GM18873 (cell line): ENCODE results near the gene ZNF674.
"Not testable (repeated sequence)": the region's sequence is repeated elsewhere in the genome, so short reads cannot be mapped to it uniquely, and the experiment has no call there.

ENCODE experiments used
- ATAC-seq: cut with Tn5 transposase; IDR thresholded peaks from one replicate; pipeline ENCODE4 v1.9.1; 2021; ENCODE audit warnings: mild to moderate bottlenecking, moderate library complexity, moderate number of reproducible peaks; ENCODE audit not compliant: unreplicated experiment, low FRiP score

The ZNF674 gene

GRCh38 chrX:46571423-46572339, 26.5 kb upstream of the ZNF674 start:
- ATAC-seq: no peak

GRCh38 chrX:46569621-46570020, 24.4 kb upstream of the ZNF674 start:
- no peak for ATAC-seq

GRCh38 chrX:46567388-46567787, 22.2 kb upstream of the ZNF674 start:
- no peak for ATAC-seq

GRCh38 chrX:46561824-46562657, 16.8 kb upstream of the ZNF674 start:
- peak; percentile 100 for ATAC-seq

GRCh38 chrX:46559062-46559461, 13.8 kb upstream of the ZNF674 start:
- no peak for ATAC-seq

GRCh38 chrX:46554942-46555341, 9.7 kb upstream of the ZNF674 start:
- no peak for ATAC-seq

DNA sequence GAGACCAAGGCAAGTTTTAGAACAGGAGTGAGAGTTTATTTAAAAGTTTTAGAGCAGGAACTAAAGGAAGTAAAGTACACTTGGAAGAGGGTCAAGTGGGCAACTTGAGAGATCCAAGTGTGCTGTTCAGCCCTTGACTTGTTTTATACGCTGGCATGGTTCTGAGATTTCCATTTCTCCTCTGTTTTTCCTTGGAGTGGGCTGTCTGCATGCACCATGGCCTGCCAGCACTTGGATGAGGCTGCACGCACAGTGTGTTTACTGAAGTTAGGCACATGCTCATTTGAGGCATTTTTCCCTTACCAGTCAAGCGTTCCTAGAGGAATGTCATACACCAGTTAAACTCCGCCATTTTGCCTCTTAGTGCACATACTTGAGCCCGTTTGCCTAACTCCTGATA, 8.7 kb upstream of the ZNF674 start:
- no peak for ATAC-seq

DNA sequence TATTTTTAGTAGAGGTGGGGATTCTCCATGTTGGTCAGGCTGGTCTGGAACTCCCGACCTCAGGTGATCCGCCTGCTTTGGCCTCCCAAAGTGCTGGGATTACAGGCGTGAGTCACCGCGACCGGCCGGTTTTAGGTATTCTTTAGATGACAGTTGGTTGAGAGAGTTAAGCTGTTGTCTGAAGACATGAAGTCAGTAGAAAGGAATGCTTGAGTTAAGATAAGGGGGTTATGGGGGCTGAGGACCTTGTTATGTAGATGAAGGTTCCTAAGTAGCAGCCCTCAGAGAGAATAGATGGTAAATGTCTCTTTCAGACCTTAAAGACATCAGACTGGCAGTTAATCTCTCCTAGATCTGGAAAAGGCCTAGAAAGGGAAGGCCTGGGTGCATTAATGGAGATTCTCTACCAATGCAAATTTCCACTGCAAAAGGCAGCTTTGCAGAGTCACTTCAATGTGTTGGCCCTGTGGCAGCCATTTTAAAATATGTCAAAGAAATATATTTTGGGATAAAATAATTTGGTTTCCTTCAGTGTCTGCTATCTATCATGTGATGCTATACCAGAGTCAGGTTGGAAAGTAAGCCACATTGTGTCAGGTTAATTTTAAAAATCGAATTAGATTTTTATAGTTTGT, 6.4 kb upstream of the ZNF674 start:
- no peak for ATAC-seq

- ATAC-seq: no peak
These were observed 4.7 kb upstream of the ZNF674 start for GRCh38 chrX:46549914-46550313.

- ATAC-seq: no peak
These were observed 2.6 kb upstream of the ZNF674 start for GRCh38 chrX:46547857-46548256.

GRCh38 chrX:46544527-46544926, 694 bp downstream of the ZNF674 start:
- not testable (repeated sequence) for ATAC-seq

DNA sequence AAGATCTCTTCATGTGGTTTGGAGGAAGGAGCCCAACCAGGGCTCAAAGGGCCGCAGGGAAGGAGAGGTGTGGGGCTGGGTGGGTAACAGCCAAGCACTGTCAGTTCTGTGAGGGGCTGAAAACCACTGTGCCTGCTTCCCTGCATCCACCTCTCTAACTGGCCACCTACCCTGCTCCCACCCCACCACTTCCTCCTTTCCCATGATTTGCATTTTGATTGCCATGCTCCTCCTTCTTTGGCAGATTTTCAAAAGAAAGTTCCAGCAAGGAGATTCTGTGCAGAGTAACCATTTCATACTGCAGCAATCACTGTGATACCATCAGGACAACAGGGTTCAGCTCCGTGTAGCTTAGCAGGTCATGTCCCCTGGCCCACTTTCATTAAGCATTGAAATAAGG, 1.8 kb downstream of the ZNF674 start:
- ATAC-seq: no peak

DNA sequence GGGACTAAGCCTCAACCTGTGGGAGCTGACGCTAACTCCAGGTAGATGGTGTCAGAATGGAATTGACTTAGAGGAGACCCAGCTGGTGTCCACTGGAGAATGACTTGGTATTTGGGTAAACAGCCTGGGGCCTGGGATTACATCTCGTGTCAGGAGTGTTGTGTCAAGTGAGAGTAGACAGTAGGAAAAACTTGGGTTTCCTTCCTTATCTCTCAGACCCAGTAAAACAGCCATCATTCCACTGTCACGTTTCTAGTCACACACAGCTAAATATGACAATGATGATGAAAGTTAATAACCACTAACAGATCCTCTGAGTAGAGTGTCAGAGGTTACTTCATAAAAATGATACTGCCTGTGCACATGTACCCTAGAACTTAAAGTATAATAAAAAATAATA, 13.8 kb downstream of the ZNF674 start:
- no peak for ATAC-seq

- not testable (repeated sequence) for ATAC-seq
These were observed 14.8 kb downstream of the ZNF674 start for GRCh38 chrX:46530404-46530908.

DNA sequence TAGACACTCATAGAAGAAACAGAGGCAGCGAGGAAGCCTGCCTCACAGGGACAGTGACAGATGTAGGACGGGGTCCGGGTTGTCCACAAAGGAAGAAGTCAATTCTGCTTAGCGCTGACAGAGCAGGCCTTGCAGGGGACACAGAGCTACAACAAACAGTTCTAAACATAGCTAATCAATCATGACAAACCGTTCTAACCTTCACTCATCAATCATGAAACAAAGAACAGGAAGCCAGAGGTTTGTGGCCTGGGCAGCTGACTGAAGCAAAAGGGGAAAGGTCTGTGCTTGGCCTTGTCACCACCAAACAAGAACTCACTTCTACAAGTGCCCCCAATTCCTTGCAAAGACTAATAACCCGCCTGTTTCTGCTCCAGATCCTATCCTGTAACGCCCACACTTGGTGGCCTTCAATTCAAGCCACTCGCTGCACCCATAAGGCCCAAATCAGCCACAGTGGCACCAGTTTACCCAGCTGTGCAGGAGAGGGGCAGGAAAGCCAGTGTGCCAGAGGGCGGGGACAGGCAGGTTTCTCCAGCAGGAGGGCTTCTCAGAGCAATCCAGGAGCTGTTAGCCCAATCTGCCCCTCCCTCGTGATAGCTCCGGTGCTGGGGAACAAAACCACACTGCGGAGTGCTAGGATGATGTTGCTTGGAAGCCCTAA, 15.3 kb downstream of the ZNF674 start:
- not testable (repeated sequence) for ATAC-seq

- ATAC-seq: not testable (repeated sequence)
These were observed 16.6 kb downstream of the ZNF674 start for GRCh38 chrX:46528640-46529039.

GRCh38 chrX:46506076-46506475, 39.1 kb downstream of the ZNF674 start:
- ATAC-seq: no peak

DNA sequence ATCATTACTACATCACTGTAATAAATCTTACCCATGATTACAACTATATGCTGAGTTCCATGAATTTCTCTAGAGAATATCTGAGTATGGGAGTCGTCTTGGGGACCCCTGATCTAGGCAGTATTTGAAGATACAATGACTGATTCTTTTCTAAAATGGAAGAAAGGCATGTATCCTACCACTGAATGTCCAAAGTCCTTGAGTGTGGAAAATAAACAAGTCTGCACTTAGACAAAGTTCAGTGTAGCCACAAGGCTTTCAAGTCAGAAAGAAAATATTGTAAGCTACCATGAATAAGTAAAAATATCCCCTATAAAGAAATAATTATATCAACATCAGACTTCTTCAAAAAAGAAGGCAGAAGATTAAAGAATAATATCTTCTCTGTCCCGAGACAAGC, 42.4 kb downstream of the ZNF674 start:
- no peak for ATAC-seq

- ATAC-seq: no peak
These were observed 45.2 kb downstream of the ZNF674 start for GRCh38 chrX:46500054-46500453.

GRCh38 chrX:46488712-46489111, 56.5 kb downstream of the ZNF674 start:
- no peak for ATAC-seq
